Suprapubic skin (tissue), 4 donors: ENCODE measurements around the gene TRABD2A.

Source experiments
- CTCF ChIP-seq, 2 donors: fragments of 200-600 bp in 1 of 2; fragments of 450-650 bp in 1 of 2; sonication (generic) in 1 of 2; IDR thresholded peaks; one replicate each; pipeline ENCODE4 v1.5.1; 2016 to 2019; ENCODE audit warnings: antibody characterized with exemption in 2 of 2, mild to moderate bottlenecking in 1 of 2, moderate library complexity in 1 of 2
- EP300 ChIP-seq: sonication (generic); formaldehyde crosslinking; IDR thresholded peaks from one replicate; pipeline ENCODE4 v1.6.1; 2017; ENCODE audit warnings: antibody characterized with exemption
- POLR2A ChIP-seq, 2 donors: fragments of 450-650 bp; IDR thresholded peaks; one replicate each; pipeline ENCODE4 v1.6.1; 2017; ENCODE audit warnings: antibody characterized with exemption in 2 of 2, mild to moderate bottlenecking in 2 of 2, moderate library complexity in 2 of 2
- POLR2AphosphoS5 ChIP-seq, 3 donors: sonication (generic); formaldehyde crosslinking; IDR thresholded peaks; one replicate each; pipeline ENCODE4 v1.6.1; 2017; ENCODE audit warnings: antibody characterized with exemption in 3 of 3

GRCh38 chr2:84911135-84911678 is 30.3 kb upstream of the TRABD2A start:
- TF ChIP-seq EP300 = no peak
- TF ChIP-seq POLR2A (IDR thresholded peaks at IDR 0.05) = no peak
- TF ChIP-seq CTCF (IDR thresholded peaks at IDR 0.05) = no peak
- no peak for TF ChIP-seq POLR2AphosphoS5 (IDR thresholded peaks at IDR 0.05)
